ENCODE data around the gene CYSLTR1.
"Not testable (repeated sequence)": the region's sequence is repeated elsewhere in the genome, so short reads cannot be mapped to it uniquely, and the experiment has no call there.

The CYSLTR1 gene

DNA sequence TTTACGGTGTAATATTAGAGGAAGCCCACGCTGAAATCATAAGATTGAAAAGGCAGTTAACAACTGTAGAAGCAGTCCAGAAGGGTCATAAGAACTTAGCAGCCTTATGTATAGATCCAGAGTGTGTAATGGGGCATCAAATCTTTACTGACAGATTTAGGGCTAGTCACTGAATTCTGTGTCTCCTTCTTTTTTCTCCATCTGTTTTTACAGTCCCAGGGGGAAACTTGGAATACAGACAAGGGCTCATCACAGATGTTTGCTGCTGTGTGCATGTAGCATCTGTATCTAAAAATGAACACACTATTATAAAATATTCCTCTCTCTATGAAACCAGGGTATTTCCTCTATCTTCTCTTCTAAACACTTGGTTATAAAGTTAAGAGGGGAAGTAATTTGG lies 43.9 kb downstream of the CYSLTR1 start:
- DNase-seq (ENCODE audit: low read depth): no peak
- H3K4me3 ChIP-seq (ENCODE audit: control insufficient read depth, low read depth, low read length): no peak overlapping the region
- TF ChIP-seq, protein P1, sequence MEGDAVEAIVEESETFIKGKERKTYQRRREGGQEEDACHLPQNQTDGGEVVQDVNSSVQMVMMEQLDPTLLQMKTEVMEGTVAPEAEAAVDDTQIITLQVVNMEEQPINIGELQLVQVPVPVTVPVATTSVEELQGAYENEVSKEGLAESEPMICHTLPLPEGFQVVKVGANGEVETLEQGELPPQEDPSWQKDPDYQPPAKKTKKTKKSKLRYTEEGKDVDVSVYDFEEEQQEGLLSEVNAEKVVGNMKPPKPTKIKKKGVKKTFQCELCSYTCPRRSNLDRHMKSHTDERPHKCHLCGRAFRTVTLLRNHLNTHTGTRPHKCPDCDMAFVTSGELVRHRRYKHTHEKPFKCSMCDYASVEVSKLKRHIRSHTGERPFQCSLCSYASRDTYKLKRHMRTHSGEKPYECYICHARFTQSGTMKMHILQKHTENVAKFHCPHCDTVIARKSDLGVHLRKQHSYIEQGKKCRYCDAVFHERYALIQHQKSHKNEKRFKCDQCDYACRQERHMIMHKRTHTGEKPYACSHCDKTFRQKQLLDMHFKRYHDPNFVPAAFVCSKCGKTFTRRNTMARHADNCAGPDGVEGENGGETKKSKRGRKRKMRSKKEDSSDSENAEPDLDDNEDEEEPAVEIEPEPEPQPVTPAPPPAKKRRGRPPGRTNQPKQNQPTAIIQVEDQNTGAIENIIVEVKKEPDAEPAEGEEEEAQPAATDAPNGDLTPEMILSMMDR (IDR thresholded peaks at IDR 0.05; ENCODE audit: control insufficient read depth, insufficient read depth, low read depth, low read length, missing control alignments): no peak

DNA sequence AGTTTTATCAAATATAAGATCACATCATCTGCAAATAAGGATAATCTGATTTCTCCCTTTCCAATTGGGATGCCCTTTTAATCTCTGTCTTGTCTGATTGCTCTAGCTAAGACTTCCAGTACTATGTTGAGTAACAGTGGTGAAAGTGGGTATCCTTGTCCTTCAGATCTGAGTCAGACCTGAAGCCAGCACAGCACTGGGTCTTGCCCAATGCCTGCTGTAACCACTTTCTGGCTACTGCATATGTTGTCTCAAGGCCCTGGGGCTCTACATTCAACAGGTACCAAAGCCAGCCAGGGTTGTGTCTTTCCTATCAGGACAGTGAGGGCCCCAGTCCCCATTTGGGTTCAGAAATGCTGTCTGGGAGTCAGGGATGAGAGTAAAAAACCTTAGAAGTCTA lies 90.3 kb downstream of the CYSLTR1 start:
- DNase-seq (ENCODE audit: low read depth): no peak
- TF ChIP-seq, protein P1 (IDR thresholded peaks at IDR 0.05; ENCODE audit: control insufficient read depth, insufficient read depth, low read depth, low read length, missing control alignments): no peak

DNA sequence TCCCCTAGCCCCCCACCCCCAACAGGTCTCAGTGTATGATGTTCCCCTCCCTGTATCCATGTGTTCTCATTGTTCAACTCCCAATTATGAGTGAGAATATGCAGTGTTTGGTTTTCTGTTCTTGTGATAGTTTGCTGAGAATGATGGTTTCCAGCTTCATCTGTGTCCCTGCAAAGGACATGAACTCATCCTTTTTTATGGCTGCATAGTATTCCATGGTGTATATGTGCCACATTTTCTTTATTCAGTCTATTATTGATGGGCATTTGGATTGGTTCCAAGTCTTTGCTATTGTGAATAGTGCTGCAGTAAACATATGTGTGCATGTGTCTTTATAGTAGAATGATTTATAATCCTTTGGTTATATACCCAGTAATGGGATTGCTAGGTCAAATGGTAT lies 101.4 kb downstream of the CYSLTR1 start:
- DNase-seq (ENCODE audit: low read depth); H3K4me3 ChIP-seq (ENCODE audit: control insufficient read depth, low read depth, low read length): not testable (repeated sequence)

More for the DNA sequence above, 90.3 kb downstream of the CYSLTR1 start:
- no peak overlapping the region for H3K4me3 ChIP-seq (ENCODE audit: control insufficient read depth, low read depth, low read length)
